BE2C (cell line): ENCODE measurements around the gene NCOA1.
"Not testable (repeated sequence)": the region's sequence is repeated elsewhere in the genome, so short reads cannot be mapped to it uniquely, and the experiment has no call there.

Source experiments
- DNase-seq: peaks from one replicate; pipeline ENCODE4 v3.0.0-alpha.2; 2020
- H3K27me3 ChIP-seq: fragments of 250-450 bp; sonication (Bioruptor Pico); 2 replicates; pipeline ENCODE4 v1.5.1; 2020; ENCODE audit warnings: mild to moderate bottlenecking
- H3K36me3 ChIP-seq: fragments of 250-450 bp; sonication (Bioruptor Pico); 2 replicates; pipeline ENCODE4 v1.5.1; 2020; ENCODE audit warnings: mild to moderate bottlenecking
- H3K4me1 ChIP-seq: fragments of 250-450 bp; sonication (Bioruptor Pico); 2 replicates; pipeline ENCODE4 v1.5.1; 2020
- H3K4me3 ChIP-seq: 2 replicates; pipeline ENCODE4 v1.5.1; 2011; ENCODE audit warnings: low read depth, low read length
- H3K9me3 ChIP-seq: fragments of 250-450 bp; sonication (Bioruptor Pico); 2 replicates; pipeline ENCODE4 v1.5.1; 2020
- CTCF ChIP-seq: IDR thresholded peaks from 2 replicates; pipeline ENCODE4 v1.5.1; 2012; ENCODE audit warnings: mild to moderate bottlenecking, low read depth, low read length

NCOA1 gene

GRCh38 chr2:24480245-24480644 lies 10.8 kb upstream of the NCOA1 start:
- no peaks in the 10 kb centered on the region; the same call in 1 of the 2 replicates for H3K36me3 ChIP-seq
- H3K4me3 ChIP-seq, result no peak overlapping the region
- H3K4me1 ChIP-seq, result no peaks in the 10 kb centered on the region
- no peak for DNase-seq
- no peak for TF ChIP-seq CTCF
- peaks cover 4% of the 10 kb centered on the region; the same call in 1 of the 2 replicates for H3K9me3 ChIP-seq
- no peaks in the 10 kb centered on the region; the same call in 1 of the 2 replicates for H3K27me3 ChIP-seq

- DNase-seq, result no peak
- no peaks in the 10 kb centered on the region; the same call in 1 of the 2 replicates for H3K27me3 ChIP-seq
- H3K4me3 ChIP-seq, result no peak overlapping the region
- TF ChIP-seq CTCF, result no peak
- H3K9me3 ChIP-seq, result peaks cover 4% of the 10 kb centered on the region; the same call in 1 of the 2 replicates
- H3K4me1 ChIP-seq, result no peaks in the 10 kb centered on the region
- no peaks in the 10 kb centered on the region; the same call in 1 of the 2 replicates for H3K36me3 ChIP-seq
Measured at GRCh38 chr2:24482251-24482971, 8.6 kb upstream of the NCOA1 start.

- no peaks in the 10 kb centered on the region; the same call in 1 of the 2 replicates for H3K36me3 ChIP-seq
- TF ChIP-seq CTCF, result no peak
- no peaks in the 10 kb centered on the region for H3K4me1 ChIP-seq
- no peak overlapping the region for H3K4me3 ChIP-seq
- DNase-seq, result no peak
- H3K9me3 ChIP-seq, result peaks cover 4% of the 10 kb centered on the region; the same call in 1 of the 2 replicates
- H3K27me3 ChIP-seq, result no peaks in the 10 kb centered on the region; the same call in 1 of the 2 replicates
Measured at GRCh38 chr2:24482972-24483300, 8.1 kb upstream of the NCOA1 start.

- not testable (repeated sequence) for H3K9me3 ChIP-seq, H3K4me1 ChIP-seq, H3K36me3 ChIP-seq, DNase-seq, H3K4me3 ChIP-seq, H3K27me3 ChIP-seq
Measured at GRCh38 chr2:24484677-24485076, 6.4 kb upstream of the NCOA1 start.

GRCh38 chr2:24485197-24485596 lies 5.9 kb upstream of the NCOA1 start:
- H3K27me3 ChIP-seq, result no peaks in the 10 kb centered on the region
- H3K4me3 ChIP-seq, result no peak overlapping the region
- H3K36me3 ChIP-seq, result no peaks in the 10 kb centered on the region
- TF ChIP-seq CTCF, result no peak
- H3K4me1 ChIP-seq, result no peaks in the 10 kb centered on the region
- peaks cover 2% of the 10 kb centered on the region; the same call in 1 of the 2 replicates for H3K9me3 ChIP-seq
- no peak for DNase-seq

- no peaks in the 10 kb centered on the region for H3K4me1 ChIP-seq
- H3K36me3 ChIP-seq, result no peaks in the 10 kb centered on the region
- no peaks in the 10 kb centered on the region for H3K27me3 ChIP-seq
- no peak for DNase-seq
- TF ChIP-seq CTCF, result no peak
- H3K9me3 ChIP-seq, result no peaks in the 10 kb centered on the region
- H3K4me3 ChIP-seq, result no peak overlapping the region
Measured at GRCh38 chr2:24486636-24487205, 4.3 kb upstream of the NCOA1 start.
